COLO668 (cell line): ENCODE results near the gene SLC2A13.
A peak's percentile ranks its signal among the peaks of the same experiment; 100 is the strongest.
"Not testable (repeated sequence)": the region's sequence is repeated elsewhere in the genome, so short reads cannot be mapped to it uniquely, and the experiment has no call there.

Source experiments
- DNase-seq: peaks from one replicate; lab custom pipeline; 2025; ENCODE audit not compliant: unreplicated experiment; lab: John Stamatoyannopoulos, UW

Gene SLC2A13

DNA sequence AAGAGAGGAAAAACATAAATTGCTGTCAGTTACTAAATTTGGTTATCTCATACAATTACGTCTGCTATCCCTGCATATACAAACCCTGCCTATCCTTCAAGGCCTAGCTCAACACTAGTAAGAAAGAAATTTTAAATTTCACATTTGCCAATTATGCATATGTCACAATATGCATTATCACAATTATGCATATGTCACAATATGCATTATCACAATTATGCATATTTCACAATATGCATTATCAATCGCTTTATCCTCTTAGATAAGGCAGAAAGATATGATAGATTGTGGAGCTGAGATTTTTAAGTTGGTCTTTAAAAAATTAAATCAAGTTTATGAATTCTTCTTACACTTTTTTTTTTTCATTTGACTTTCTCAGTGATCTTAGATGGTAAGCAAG lies 291.3 kb downstream of the SLC2A13 start:
- no peak for DNase-seq

DNA sequence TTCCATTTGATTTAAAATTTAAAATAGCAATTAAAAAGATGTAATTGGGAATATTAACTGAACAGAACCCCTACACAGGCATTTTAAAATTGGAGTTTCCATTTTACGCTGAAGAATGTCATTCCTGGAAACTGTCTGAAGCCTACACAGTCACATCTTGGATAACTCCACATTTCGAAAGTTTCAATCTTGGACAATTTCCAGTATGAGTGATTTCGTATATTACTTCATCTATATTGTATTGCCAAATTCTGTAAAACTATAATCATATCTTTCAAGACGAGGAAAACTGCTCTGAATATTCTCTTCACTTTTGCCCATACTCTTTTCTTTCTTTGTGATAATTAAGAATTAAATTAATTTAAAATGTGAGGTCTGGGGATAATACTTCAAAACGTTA lies 292.1 kb downstream of the SLC2A13 start:
- DNase-seq = no peak

DNA sequence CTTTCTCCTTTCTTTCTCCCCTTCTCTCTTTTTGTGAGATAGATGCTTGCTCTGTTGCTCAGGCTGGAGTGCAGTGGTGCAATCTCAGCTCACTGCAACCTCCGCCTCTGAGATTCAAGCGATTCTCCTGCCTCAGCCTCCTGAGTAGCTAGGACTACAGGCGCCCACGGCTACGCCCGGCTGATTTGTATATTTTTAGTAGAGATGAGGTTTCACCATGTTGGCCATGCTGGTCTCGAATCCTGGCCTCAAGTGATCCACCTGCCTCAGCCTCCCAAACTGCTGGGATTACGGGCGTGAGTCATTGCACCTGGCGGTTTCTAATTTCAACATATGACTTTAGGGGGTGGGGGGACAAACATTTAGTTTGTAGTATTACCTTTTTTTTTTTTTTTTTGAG lies 293.4 kb downstream of the SLC2A13 start:
- DNase-seq = not testable (repeated sequence)

- DNase-seq = no peak
Measured at GRCh38 chr12:39807043-39807442, 298.8 kb downstream of the SLC2A13 start.

GRCh38 chr12:39805651-39806050 lies 300.2 kb downstream of the SLC2A13 start:
- DNase-seq = no peak

DNA sequence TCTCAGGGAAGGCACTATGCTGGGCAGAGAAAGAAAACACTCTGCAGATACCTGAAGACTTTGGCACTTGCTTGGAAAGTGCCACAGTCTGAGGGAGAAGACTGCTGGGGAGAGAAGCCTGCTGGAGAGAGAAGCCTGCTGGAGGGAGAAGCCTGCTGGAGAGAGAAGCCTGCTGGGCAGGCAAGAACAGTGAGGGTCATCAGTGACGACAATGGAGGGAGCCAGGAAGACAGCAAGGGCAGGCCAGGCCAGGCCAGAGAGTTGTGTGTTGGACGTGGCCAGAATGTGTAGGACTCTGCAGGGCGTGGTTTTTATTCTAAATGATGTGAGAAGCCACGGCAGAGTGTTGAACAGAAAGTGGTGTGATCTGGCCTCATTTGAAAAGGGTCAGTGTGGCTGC lies 301.0 kb downstream of the SLC2A13 start:
- DNase-seq = no peak

DNA sequence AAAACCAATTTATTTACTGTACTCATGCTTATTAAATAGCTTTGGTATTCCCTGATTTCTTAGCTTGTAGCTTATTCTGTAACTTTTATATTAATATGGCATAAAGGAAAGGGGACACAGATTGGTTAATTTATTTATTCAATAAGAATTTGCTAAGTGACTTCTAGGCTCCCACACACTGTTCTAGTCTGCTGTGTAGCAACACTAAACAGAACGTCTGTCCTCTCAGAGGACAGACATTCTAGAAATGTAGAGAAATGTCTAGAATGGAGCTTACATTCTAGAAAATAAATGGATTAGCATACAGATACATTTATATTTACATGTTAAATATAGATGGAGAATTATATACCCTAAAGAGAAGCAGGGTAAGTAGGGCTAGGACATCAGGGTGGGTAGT lies 301.4 kb downstream of the SLC2A13 start:
- DNase-seq = no peak

DNA sequence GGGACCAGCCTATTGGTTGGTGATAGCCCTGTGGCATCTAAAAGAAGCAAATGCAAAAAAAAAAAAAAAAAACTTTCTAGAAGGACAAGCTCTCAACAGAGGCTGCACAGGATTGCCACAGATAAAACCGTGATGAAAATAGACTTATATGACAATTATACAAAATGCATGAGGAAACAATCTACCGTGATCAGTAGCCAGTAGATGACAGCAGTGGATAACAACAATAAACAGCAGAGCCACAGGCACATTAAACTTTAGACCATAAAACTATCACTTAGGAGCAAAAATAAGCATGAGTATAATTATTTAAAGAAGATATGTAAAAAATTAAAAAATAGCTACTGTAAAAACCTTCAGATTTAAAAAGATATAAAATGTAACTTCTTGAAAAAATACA lies 302.7 kb downstream of the SLC2A13 start:
- DNase-seq = no peak

DNA sequence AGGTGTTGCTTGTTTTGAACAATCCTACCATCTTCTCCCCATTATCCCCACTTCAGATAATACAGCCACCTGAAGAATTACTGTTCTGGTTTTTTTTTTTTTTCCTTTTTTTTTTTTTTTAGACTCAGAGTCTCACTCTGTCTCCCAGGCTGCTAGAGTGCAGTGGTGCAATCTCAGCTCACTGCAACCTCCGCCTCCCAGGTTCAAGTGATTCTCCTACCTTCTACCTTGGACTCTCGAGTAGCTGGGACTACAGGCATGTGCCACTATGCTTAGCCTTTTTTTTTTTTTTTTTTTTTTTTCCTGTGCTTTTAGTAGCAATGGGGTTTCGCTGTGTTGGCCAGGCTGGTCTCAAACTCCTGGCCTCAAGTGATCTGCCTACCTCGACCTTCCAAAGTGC lies 306.9 kb downstream of the SLC2A13 start:
- DNase-seq = no peak

DNA sequence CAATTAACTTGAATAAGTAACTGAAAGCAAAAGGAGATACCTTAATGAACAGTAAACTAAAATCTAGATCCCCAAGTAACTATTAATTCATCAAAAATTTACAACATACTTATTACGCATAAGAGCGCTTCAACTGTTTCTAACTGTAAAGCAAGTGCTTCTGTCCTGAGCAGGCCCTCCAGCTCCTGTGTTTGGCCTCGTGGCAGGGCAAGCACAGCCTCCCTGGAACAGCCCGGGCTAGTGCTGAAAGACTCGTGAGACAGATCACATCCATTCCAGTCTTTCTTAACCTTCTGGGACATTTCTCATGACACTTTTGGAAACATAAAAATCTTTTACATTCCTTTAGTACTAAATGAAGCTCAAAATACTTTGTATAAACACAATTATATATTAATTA lies 307.5 kb downstream of the SLC2A13 start:
- no peak for DNase-seq

GRCh38 chr12:39795481-39795880 lies 310.4 kb downstream of the SLC2A13 start:
- no peak for DNase-seq

GRCh38 chr12:39792938-39793337 lies 312.9 kb downstream of the SLC2A13 start:
- DNase-seq = no peak

GRCh38 chr12:39788239-39788638 lies 317.6 kb downstream of the SLC2A13 start:
- no peak for DNase-seq

GRCh38 chr12:39785814-39786213 lies 320.1 kb downstream of the SLC2A13 start:
- not testable (repeated sequence) for DNase-seq

GRCh38 chr12:39782026-39782545 lies 323.8 kb downstream of the SLC2A13 start:
- no peak for DNase-seq

DNA sequence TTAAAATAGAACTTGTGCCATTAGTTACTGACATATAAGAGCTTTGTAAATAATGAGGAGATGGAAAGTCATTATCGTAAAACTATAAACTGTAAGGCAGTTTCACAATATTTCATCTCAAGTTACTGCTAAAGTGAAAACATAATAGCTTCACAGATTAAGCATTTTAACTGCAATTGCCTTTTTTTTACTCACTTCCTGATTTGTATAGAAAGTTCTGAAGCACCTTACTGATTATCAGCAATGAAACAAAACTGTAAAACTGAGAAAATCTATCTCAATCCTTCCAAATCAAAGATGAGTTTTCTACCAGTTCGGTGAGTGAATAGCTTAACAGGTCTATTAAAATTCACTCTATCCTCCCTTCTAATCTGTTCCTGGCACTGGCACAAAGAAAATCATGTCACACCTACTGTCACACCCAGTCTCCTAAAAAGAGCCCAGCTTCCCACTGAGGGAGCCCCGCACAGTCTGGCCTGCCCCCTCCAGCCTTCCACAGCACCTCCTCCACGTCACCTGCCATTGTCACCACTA lies 324.9 kb downstream of the SLC2A13 start:
- peak; percentile 23 for DNase-seq

DNA sequence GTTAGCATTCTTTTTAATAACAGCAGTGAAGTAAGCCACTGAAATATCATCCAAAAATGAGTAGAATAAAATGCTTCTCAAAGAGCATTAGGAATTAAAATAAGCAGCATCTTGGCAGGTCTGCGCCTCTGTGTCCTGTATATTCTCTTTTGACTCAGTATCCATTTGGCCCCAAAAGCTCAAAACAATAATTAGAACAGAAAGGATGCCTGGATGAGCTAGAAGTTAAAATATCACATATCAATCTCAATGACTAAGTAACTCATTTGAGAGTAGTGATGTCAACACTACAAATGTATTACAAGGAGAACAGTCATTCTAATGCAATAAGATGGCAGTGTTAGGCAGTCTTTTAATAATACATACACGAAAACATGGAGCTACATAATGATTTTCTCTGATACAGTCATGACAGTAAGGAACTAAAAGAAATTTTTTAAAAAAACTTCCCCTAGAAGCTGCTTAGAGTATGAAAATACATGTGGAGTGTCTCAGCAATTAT lies 325.4 kb downstream of the SLC2A13 start:
- no peak for DNase-seq

- DNase-seq = no peak
Measured at GRCh38 chr12:39779768-39780340, 326.0 kb downstream of the SLC2A13 start.

- no peak for DNase-seq
Measured at GRCh38 chr12:39777465-39777864, 328.4 kb downstream of the SLC2A13 start.

- DNase-seq = no peak
Measured at GRCh38 chr12:39773266-39773665, 332.6 kb downstream of the SLC2A13 start.

DNA sequence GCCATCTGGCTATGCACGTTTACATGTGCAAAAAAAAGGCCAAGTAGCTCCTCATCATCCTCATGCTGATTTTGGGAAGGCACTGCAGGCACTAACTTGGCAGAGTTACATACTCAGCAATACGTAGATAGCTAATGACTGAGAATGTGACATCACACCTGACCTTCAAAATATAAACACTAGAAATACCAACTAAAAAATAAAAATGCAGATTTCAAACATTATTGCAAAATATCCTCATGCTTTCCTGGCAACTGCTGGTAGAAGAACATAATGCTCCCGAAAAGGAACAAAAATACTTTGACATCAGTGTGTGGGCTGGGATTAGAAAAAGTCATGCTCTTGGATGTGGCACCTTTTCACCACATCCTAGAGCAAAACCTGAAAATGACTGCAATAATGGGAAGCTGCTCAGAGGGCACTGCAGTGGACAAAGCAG lies 333.0 kb downstream of the SLC2A13 start:
- no peak for DNase-seq

- DNase-seq = no peak
Measured at GRCh38 chr12:39771456-39771855, 334.4 kb downstream of the SLC2A13 start.
